NK-92 (cell line): ENCODE results near the gene COBLL1.

Source experiments
- DNase-seq: peaks from one replicate; lab custom pipeline; 2025; ENCODE audit not compliant: unreplicated experiment; lab: John Stamatoyannopoulos, UW

COBLL1 gene

DNA sequence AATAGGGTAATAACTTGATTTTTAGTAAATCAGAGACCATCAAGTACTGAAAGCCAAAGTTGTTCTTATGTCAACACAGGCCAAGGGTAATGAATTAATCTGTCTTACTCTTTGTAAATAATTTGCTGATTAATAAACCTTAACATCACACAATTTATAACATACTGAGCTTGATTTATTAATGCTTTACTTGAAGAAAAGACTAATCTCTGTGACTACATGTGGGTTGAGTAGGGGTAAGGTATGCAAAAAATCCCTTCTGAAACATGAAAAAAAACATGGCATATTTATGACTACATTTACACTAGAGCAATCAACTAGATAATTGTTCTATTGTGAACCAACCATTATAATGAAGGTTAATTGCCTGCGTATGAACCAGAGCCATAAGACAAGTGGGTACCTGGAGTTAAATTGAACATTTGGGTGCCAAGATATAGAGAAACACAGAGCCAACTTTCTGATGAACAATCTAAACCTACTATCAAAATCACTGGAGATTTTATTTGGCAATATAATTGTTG lies 152.7 kb downstream of the COBLL1 start:
- no peak for DNase-seq

- DNase-seq = no peak
Observed at GRCh38 chr2:164681009-164681408, 160.6 kb downstream of the COBLL1 start.

DNA sequence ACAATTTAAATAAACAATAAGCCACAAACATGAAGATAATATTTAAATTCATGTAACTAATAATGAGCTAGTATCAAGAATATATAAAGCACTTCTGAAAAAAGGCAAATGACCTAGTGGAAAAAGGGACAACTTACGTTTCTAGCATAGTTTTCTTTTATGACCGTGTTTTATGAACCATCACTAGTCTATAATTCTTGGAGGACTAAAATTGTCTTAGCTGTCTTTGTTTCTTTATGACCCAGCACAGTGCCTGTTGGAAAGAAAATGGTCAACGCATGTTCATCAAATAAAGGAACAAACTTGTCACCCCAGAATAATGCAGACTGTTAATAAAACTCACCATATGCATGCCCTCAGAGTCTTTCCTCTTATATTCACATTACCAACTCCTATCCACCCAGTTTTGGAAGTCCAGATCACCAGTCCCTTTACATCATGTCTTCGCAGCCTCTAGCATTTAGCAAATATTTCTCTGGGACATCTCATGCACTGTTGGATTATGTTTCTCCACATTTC lies 162.9 kb downstream of the COBLL1 start:
- no peak for DNase-seq

DNA sequence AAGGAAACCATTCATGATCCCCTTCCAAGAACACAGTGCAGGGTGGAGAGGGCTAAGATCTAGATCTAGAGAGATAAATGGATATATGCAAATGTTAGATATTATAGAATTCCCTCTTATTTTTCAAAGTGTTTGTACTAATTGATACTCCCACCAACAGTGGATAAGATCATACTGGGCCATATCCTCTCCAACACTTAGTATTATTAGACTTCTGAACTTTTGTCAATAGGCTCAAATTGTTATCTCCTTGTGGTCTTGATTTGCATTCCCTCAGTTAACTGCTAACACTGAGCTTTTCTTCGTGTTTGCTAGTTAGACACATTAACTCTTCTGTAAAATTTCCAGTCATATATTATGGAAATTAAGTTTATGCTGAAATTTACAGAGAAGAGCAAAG lies 163.9 kb downstream of the COBLL1 start:
- no peak for DNase-seq

GRCh38 chr2:164677271-164677670 lies 164.4 kb downstream of the COBLL1 start:
- DNase-seq = no peak

- no peak for DNase-seq
Observed at GRCh38 chr2:164675687-164676086, 165.9 kb downstream of the COBLL1 start.

- DNase-seq = no peak
Observed at GRCh38 chr2:164675027-164675426, 166.6 kb downstream of the COBLL1 start.

DNA sequence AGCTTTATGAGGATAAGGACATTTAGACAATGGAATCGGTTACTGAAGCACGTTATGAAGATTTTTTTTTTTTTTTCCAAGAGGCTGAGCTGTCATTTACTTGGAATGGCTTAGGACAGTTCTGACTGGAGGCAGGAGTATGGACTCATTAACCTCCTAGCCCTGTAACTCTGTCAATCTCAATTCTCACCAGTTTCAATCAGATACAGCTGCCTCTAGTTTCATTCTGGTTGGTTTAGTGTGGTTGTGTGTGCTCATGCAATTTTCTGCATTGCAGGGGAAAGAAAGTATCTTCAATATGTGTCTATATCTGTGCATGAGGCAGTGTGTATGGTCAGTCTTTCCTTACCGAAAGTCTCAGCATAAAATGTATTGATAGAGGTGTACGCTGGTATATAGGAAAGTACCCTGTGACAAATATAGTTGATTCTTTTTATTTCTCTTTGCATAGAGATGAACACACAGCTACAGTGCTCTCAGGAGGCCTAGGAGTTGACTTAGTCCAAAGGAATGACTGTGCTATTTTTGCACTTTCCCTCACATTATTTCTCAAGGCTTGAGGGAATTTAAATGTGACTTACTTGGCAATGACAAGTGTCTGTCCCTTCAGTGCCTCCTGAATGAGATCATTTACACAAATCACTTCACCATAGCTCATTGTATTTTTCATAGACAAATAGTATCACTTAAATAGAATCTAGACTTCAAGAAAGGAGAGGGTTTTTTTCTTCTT lies 169.8 kb downstream of the COBLL1 start:
- no peak for DNase-seq

DNA sequence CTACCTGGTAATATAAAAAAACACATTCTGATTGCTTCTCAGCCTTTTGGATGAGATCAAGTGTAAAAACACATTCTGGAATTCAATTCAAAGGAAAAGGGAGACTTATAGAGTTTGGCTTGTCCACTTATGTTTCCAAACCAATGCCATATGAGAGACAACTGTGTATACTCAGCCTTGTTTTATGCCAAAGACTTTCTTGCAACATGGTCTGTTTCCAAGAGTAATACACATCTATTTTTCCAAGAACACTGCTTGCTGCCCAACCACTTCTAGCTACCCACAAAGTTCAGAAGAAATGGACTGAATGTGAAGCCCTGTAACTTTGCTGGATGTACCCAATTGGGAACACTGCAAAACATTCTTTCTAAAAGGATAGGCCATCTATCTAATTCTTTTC lies 172.3 kb downstream of the COBLL1 start:
- no peak for DNase-seq

- no peak for DNase-seq
Observed at GRCh38 chr2:164667566-164667965, 174.1 kb downstream of the COBLL1 start.

- DNase-seq = no peak
Observed at GRCh38 chr2:164664070-164664469, 177.6 kb downstream of the COBLL1 start.

- DNase-seq = no peak
Observed at GRCh38 chr2:164662868-164663631, 178.6 kb downstream of the COBLL1 start.

GRCh38 chr2:164662066-164662465 lies 179.6 kb downstream of the COBLL1 start:
- DNase-seq = no peak

DNA sequence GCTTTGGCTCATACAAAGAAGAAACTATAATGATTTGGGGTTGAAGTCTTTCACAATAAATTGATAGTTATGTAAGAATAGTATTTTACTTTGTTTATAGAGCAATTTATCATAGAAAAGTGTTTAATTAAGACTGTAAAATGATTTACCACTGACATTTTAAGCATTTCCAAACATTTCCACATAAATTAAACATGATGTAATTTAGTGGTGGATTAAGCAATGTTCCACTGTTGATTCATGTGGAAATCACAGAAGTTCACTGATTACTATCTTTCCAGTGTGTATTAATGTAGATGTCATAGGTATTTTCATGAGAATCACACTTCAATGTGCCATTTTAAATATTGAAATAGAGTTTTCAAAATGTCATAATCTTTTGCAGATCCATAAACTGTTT lies 180.3 kb downstream of the COBLL1 start:
- no peak for DNase-seq

DNA sequence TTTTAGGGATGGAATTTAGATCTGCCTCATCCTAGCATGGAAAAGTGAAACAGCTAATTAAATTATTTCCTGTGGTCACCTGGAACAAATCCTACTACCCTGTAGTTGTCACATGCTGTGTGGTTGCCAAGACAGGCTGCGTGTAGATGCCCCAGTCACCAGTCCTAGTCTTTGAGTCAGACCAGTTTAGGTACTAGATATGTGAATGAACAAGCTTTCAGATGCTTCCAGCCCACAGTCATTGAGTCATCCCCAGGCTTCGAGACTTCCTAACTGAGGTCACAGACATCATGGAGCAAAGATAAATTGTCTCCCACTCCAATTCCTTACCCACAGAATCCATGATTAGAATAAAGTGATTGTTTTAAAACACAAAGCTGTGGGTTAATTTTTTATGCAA lies 184.5 kb downstream of the COBLL1 start:
- no peak for DNase-seq

DNA sequence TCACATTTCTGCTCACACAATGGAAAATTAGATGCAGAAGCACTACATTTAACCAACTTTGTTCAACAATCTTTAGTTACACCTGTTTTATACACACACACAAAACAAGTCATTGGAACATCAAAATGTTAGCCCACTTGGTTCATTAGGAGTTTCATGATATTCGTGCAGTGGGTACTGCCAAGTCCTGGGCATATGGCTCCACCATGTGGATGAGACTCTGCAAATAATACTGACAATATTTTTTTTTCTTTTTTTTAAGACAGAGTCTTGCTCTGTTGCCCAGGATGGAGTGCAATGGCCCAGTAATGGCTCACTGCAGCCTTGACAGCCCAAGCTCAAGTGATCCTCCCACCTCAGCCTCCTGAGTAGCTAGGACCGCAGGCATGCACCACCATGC lies 185.9 kb downstream of the COBLL1 start:
- DNase-seq = no peak

DNA sequence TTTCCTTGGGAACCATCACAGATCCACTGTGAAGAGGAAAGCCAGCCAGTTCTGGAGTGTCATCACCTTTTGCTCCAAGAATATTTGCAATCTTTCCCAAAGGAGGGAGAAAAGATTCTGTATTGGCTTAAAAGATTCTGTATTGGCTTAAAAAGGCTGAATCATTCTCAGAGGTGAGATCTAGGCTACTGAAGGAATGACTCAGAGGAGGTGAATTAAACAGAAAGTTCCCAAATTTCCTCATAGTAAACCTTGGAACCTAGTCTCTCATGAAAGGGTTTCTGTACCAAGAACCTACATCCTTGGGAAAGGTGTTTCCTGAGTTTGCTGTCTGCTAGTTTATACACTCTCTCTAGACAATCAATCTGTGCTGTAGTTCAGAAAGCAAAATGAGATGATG lies 186.3 kb downstream of the COBLL1 start:
- no peak for DNase-seq

GRCh38 chr2:164651361-164651760 lies 190.3 kb downstream of the COBLL1 start:
- no peak for DNase-seq

DNA sequence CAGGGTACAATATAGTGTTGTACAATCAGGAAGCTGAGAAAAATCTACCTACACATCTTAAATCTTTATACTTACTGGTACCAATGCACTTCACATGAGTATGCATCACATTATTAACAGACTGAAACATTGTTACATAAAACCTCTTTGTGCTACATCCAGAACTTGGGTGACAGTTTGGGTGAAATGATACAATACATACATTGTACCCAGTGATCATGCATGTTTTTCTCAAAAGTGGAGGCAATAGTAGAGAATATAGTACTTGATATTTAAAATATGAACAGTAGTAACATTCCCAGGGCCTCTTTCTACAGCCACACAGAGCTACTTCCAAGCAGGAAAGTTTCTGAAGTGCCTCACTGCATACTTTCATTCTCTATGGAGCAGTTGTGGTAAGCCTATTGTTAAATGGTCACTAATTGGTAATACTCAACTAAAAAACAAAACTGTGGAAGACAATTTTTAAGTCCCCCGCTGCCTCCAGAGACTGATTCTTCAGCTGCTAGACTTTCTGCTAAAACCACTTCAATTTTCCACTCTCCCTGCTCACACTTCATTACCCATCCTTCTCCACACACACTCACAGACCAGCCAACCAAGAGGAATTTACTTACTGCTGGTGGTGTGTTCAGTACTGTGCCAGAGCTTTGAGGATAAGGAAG lies 197.5 kb downstream of the COBLL1 start:
- DNase-seq = no peak

DNA sequence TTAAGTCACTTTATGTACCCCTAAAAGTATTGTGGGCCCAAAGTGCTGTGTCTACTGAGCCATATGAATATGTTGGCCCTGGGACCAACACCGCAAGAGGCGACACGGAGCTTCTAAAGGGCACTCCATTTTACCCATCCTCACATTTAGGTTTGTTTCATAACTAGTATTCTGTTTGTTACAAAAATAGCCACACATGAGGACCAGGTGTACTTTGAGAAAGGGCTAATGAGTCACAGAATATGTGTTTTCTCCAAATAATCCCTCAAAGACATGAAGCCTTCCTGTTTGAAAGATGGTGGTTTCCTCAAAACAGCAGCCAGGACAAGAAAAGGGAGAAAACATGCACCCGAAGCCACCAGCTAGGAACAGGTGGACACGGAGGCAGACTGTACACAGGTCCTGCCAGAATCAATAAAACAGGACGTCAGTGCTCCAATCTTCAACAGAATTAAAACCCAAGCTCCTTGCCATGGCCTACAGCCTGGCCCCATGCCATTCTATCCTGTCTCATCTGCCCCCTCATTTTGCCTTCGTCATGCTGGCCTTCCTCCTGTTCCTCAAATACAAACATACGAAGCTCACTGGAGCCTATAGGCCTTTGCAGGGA lies 198.6 kb downstream of the COBLL1 start:
- no peak for DNase-seq

DNA sequence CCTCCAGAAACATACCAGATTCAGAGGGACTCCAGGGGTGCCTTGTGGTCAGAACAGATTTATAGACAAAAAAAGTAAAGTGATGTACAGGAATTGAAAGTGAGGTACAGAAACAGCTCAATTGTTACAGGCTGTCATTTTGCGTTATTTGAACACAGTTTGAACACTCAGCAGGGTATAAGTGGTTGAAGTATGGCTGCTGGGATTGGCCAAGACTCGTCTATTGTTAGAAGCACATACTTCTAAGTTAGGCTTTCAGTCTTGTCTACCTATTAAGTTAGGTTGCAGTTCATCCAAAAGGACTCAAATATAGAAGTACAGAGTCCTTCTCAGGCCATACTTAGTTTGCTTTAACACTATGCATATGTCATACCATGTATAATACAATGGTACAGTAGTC lies 199.4 kb downstream of the COBLL1 start:
- DNase-seq = no peak
